ENCODE data around the gene ITK.

- TF ChIP-seq CTCF (IDR thresholded peaks at IDR 0.05; ENCODE audit: extremely low read depth in 1 of 2, insufficient read depth in 1 of 2, low read depth in 1 of 2, low read length in 2 of 2) = no peak
- no peak for TF ChIP-seq POLR2AphosphoS5 (IDR thresholded peaks at IDR 0.05; ENCODE audit: insufficient read depth, low read depth, low read length)
- TF ChIP-seq EZH2 (IDR thresholded peaks at IDR 0.05; ENCODE audit: borderline replicate concordance, low read depth, low read length, severe bottlenecking) = no peak
- no peak for TF ChIP-seq POLR2A (IDR thresholded peaks at IDR 0.05; ENCODE audit: low read depth, low read length)
- TF ChIP-seq GATA2 (IDR thresholded peaks at IDR 0.05; ENCODE audit: insufficient read depth, insufficient read length, low read depth, low read length) = no peak
- TF ChIP-seq MYC (IDR thresholded peaks at IDR 0.05; ENCODE audit: low read depth, low read length) = no peak
- no peak for TF ChIP-seq JUN (IDR thresholded peaks at IDR 0.05; ENCODE audit: borderline replicate concordance, insufficient read depth, insufficient read length, low read depth)
Observed at GRCh38 chr5:157198277-157198986, 17.8 kb downstream of the ITK start.

Measured in endothelial cell of umbilical vein (primary cell).